GM19452 (cell line): ENCODE measurements around the gene CDC37L1.

ENCODE experiments used
- ATAC-seq: cut with Tn5 transposase; IDR thresholded peaks from one replicate; pipeline ENCODE4 v1.9.1; 2021; ENCODE audit not compliant: unreplicated experiment

The CDC37L1 gene

DNA sequence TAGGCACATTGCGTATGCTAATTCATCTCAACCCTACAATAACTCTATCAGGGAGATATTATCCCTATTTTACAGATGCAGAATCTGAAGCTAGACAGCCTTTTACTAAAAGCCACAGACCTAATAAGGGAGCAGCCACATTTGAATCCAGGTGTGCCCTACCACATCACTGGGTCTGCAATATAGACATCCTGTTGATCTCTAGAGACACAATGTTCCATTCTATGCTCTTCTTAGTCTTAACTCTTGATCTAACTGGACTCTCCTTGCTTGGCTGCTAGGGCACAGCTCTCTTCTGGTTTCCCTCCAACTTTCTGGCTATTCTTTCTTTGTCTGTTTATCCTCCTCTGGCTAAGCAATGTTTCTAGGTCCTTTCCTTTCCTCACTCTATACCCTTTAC is 11.7 kb upstream of the CDC37L1 start:
- no peak for ATAC-seq

DNA sequence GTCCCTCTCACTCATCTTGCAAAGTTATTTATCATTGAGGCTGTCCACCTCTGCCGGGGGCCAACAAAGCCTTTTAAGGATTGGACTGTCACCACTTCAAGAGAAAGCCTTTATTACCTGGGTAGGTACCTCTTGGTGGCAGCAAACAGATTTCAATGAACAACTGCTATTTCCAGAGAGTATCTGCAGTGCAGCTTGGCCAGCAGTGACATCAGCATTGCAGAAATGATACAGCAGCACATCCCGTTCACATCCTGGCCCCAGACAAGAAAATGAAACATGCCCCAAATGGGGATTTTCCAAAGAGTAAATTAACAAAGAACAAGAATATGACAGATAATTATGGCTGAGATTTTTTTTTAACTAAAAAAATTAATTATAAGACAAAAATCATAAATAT is 10.8 kb upstream of the CDC37L1 start:
- no peak for ATAC-seq

DNA sequence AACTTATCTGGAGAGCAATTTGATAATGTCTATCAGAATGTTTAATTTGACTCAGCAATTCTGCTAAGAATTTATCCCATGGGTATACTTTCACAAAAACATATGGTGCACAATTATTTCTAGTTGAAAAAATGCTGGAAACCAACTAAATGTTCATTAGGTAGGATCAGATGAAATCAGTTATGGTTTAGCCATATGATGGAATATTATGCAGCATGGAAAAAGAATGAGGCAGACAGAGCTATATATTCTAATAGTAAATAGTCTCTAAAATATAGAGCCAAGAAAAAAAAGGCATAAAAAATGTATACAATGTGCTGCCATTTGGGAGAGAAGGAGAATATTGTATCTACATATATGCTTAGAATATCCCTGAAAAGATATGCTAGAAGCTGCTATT is 9.5 kb upstream of the CDC37L1 start:
- no peak for ATAC-seq

DNA sequence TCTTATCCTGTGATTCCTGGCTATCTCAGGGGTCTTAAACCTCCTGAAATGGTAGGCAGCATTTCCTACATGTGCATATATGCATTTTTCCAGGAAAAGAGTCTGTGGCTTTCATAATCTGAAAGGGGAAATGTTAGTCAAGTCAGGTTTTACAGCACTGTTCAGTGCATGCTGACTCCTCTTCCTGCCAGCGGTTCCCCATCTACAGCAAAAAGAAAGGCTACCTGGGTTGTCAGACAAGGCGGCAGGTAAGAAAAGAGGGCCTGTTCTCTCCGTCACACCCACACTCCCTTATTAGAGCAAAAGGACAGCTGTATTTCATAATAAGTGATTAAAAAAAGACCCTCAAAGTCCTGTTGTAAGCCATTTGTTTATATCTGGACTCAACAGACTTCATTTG is 8.8 kb upstream of the CDC37L1 start:
- ATAC-seq, result no peak

DNA sequence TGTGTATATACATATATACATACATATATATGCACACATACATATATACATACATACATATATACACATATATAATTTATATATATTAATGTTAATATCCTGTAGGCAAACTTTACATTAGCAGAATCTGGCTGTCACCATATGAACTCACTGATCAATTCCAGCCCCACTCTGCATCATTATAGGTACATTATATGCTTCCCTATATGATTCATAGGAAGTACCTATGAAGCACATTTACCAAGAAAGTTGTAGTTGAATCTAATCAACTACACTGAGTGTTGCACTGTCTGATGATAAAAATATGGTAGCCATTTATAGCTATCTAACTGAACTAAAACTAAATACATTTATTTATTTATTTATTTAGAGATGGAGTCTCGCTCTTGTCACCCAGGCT is 7.6 kb upstream of the CDC37L1 start:
- no peak for ATAC-seq

DNA sequence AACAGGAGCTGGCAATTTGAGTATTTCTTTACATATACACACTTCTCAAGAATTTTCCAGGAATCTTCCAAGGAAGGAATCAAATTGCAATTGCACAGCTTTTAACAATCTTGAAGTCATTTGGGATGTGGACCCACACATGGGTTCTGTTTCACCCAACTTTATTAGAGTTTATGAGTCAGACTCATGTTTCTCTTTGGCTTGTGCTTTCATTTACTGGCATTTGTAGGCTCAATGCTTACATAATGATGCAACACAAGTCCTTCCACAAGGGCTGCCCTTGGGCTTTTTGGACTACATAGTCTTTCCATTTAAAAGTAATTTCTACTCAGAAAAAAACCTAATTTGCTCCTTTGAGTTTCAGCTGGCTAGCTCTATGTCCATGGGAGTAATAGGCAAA is 4.6 kb upstream of the CDC37L1 start:
- ATAC-seq, result no peak

DNA sequence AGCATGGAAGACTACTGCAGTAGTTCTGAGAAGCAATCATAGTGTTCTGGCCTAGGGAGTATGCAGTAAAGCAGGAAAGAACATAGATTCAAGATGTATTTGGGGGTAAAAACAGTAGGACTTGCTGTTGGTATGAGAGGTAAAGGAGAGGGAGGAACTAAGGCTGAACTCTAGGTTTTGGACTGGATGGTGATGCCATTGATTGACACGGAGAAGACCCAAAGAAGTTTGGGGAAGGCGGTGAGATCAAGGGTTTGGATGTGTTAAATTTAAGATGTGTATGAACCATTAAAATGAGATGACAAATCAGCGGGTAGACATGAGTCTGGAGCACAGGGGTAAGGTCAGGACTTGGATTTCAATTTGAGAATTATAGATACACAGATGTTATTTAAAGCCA is 2.0 kb upstream of the CDC37L1 start:
- no peak for ATAC-seq

DNA sequence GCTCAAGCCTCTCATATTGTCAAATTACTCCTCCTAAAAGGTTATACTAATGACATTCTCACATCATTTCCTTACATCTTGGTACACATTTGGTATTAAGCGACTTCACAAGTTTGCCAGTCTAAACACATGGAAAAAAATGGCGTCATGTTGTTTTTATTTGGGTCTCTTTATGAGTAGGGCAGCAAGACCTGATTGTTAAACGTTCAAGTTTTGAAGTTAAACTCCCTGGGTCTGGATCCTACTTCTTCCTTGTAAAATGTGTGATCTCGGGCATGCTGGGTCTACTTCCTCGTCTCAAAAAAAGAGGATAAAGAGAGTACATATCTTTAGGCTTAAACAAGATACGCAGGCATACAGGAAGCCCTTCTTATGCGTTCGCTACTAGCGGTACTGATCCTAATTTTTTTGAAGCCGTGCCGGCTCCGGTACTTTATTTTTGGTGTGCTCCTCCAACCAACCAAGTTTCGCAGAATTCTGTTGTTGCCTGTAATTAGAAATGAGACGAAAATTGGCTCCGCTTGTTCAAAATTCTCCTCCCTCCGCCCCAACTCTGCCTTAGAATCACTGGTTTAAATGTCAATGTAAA is 596 bp upstream of the CDC37L1 start:
- ATAC-seq, result peak; percentile 6

DNA sequence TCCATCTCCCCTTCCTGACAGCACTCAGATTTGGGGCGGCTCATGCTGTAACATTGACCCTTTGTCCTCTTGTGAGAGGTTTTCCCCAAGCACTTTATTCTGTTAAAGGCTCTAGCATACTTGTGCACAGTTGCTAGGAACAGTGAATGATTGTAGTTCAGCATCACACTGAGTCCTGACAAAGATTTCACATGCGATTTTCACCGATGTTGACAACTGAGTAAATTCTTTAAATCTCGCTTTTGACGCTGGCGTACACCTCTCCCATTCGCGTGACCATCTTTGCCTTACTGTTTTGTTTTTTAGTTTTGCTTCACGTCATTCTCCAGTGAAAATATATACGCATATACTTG is 780 bp downstream of the CDC37L1 start:
- ATAC-seq, result no peak

DNA sequence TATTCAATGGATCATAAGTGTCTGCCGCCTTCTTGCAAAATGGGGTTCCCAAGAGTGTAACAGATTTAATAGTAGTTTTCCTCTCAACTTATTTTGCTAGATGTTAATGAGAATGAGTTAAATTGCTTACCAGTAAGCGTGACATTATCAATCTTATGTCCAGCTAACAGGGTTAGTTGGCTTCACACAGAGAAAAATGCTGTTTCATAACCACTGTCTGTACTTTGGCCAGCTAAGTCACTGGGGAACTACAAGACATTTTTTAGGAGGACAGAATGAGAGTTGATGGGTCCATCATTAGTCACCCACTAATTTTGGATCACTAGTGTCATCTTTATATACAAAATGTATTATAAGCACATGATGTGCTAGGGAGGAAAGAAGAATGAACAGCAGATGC is 1.4 kb downstream of the CDC37L1 start:
- no peak for ATAC-seq

DNA sequence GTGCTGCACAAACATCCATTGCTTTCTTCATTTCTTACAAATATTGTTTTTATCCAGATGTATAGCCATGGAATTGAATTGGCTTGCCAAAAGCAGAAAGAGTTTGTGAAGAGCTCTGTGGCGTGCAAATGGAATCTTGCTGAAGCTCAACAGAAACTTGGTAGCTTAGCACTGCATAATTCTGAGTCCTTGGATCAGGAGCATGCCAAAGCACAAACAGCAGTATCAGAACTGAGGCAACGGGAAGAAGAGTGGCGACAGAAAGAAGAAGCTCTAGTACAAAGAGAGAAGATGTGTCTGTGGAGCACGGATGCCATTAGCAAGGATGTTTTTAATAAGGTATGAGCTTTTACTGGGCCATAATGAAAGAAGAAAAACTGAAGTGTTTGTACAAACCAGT is 5.5 kb downstream of the CDC37L1 start:
- no peak for ATAC-seq

DNA sequence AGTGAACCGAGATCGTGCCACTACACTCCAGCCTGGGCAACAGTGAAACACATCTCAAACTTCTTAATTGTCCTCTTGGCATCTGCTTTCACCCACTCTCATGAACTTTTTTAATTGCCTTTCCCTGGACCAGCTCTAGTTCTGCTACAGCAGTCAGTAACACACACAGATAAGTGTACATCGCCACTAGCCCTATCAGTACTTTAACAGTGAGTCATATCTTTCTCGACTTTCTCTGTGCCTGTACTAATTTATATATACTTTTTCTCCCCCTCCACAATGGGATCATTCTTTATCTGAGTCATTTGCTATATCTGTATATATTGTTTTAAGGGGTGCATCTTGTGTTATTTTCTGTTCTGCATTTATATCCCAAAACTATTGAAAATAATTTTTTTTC is 6.7 kb downstream of the CDC37L1 start:
- ATAC-seq, result no peak

DNA sequence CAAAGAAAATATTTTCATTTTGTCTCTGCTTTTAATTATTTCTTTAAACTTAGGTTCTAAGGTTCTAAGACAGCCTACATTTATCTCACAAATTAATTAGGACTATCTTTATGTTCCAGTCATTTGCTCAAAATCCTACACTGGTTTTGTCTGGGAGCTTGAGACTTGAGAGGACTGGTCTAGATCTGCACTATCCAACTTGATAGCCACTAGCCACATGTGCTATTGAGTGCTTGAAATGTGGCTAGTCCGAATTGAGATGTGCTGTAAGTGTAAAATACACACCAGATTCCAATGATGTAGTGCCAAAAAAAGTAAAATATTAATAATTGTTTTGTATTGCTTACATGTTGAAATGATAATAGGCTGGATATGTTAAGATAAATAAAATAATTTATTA is 7.2 kb downstream of the CDC37L1 start:
- no peak for ATAC-seq

DNA sequence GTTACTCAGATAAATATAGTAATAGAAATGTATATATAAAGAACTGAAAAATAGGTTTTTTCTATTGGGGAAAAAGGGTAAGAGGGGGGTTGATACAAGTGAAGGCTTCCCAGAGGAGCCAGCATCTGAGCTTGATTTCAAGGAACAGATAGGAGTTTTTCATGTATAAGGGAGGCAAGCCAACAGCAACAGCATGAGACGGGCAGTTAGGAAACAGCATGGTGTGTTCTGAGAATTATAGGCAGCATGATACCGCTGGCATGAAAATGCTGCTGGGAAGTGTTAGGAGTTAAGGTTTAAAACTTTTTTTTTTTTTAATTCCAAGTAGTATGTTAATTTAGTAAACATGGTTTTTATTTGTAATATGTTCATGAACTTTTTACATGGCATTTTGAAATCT is 9.7 kb downstream of the CDC37L1 start:
- no peak for ATAC-seq

DNA sequence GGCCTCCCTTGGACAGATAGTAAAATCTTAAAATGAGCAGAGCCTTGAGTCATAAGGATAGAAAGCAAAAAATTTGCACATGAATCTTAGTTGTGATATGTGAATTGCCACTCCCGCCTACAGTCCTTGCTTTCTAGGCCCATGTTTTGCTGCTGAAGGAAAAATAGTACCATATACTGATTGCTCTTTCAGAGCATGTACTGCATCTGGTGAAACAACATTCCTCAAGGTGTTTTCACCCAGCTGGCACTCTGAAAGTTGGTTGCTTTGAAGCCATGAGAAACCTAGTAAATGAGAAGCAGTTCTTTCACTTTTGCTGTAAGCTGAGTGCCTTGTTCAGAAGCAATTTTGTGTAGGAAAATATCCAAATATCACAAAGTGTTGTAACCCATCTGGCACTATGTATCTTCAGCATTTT is 10.3 kb downstream of the CDC37L1 start:
- ATAC-seq, result peak; percentile 51

DNA sequence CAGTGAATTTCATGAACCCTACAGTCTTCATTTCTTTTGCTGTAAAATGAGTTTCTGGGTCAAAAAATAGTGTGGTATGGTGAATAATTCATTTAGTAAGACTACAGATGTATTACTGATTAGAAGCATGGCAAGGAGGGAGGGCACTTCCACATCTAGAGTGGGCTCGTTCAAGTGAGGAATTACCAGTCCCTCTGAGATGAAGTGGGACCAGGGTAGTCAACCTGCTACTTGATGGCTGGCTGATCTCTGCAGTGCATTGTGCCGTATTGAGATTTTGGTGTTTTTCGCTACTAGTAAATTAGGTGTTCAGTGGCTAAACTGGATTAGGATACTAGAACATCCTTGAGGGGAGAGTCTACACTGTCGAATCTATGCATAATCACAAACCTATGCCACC is 10.8 kb downstream of the CDC37L1 start:
- ATAC-seq, result peak; percentile 65

DNA sequence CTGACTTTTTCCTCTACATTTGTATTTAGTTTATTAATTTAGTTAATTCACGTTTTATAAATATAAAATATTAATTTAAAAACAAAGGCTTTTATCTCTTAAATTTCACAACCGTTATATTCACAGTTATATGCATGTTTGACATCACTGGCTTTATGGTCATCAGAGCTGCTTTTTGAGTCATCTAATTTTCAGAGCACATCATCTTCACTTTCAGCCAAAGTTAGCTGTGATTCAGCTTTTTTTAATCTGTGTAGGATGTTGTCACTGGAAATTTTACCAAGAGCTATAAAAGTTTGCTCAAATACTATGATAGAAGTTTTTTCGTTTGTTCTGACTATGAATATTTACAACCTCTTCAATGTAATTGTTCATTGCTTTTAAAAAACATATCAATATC is 12.4 kb downstream of the CDC37L1 start:
- no peak for ATAC-seq

DNA sequence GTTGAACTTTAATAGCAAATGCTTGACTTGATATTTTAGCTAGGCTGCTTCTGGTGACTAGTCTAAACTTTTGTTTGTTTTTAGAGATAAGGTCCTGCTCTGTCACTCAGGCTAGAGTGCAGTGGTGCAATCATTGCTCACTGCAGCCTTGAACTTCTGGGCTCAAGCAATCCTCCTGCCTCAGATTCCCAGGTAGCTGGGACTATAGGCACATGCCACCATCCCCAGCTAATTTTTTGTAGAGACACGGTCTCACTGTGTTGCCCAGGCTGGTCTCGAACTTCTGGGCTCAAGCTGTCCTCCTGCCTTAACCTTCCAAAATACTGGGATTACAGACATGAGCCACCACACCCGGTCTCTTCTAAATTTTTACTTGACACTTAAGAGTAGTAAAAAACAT is 20.7 kb downstream of the CDC37L1 start:
- ATAC-seq, result no peak

DNA sequence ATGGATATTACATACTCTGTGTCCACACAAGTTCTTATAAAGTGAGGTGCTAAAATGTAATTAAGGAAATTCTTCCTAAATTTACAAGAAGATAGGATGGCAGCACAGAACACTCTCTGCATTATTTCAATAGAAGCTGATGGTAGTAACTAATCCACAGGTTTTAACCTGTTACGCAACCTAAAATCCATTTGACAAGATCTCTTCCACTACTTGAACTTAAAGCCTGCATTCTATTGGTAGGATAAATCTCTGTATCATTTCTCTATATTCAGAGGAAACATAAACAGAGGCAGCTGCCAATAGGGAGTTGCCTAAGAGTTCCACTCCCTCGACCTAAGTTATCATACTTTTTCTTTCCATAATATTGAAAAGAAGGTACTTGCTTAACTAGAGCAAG is 21.6 kb downstream of the CDC37L1 start:
- no peak for ATAC-seq

DNA sequence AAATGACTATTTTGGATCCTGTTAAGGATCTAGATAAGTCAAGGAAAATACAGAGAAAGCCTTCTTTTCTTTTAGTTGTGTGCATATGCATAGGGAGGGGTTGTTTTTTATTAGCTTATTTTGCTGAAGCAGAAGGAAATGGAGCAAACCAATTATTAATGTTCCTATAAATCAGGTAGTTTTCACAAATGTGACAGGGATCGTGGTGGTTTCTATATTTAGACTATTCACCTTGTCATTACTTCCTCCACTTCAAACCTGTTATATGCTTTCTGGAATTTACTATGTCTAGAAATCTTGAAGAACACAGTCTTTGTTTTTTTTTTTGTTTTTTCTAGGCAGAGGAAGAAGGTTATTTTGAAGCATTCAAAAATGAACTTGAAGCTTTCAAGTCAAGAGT is 22.2 kb downstream of the CDC37L1 start:
- no peak for ATAC-seq

DNA sequence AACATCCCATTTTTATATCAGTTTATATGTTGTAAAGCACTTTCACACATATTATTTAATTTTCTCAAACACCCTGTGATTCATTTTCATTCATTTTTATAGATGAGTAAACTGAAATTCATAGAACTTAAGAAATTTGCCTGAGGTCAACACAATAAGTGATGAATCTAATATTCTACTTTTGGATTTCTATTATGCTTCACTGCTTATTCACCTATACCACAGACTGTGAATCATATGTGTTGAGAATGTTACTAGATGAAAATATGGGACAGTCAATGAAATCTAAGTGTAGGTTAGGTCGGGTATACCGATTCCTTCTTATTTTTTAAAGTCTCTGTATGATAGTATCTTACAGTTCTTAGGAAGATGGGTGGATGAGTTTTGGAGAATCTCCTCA is 24.8 kb downstream of the CDC37L1 start:
- no peak for ATAC-seq

DNA sequence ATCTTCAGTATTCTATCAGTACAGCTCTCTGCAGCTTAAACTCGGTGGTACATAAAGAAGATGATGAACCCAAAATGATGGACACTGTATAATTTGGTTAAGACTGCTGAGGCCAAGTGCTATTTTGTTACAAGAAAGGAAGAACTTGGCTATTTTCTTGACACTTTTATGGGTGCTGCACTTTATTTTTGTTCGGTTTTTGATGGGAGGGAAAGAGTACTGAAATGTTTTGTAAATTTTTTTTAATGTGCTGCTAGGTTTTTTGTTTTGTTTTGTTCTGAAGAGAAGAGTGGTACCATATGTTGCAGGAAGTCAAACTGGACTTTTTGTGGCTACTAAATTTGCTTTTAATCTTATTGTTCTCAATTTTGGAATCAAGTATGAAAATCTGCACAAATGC is 26.7 kb downstream of the CDC37L1 start:
- no peak for ATAC-seq

DNA sequence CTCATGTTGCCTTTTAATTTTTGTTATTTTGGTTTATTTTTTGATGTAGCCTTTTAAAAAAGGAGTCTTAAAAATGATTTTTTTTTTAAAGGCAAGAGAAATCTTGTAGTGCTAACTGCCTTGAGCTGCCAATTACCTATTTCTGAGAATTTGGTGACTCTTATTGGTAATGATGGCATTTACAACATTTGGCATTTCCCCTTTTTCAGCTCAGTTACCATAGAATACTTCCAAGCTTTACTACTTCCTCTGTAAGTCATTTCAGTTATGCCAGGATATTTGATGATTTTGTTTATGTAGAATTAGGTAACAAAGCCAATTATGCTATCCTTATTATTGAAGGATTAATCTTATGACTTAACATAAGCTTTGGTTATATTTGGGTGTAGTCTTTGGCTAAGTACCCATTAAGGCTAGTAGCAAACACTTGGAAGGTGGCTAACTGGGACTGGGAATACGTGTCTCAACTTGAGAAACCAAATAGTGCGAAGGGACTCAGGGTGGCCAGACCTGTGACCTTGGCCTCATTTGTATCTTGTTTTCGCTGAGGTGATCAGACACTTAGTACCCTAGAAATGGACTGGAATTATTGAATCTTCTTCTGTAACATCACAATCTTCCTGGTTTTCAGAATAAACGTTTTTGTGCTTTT is 27.7 kb downstream of the CDC37L1 start:
- no peak for ATAC-seq
